Measurements from ENCODE around the gene RAD21L1.
A peak's percentile ranks its signal among the peaks of the same experiment; 100 is the strongest.

The RAD21L1 gene

DNA sequence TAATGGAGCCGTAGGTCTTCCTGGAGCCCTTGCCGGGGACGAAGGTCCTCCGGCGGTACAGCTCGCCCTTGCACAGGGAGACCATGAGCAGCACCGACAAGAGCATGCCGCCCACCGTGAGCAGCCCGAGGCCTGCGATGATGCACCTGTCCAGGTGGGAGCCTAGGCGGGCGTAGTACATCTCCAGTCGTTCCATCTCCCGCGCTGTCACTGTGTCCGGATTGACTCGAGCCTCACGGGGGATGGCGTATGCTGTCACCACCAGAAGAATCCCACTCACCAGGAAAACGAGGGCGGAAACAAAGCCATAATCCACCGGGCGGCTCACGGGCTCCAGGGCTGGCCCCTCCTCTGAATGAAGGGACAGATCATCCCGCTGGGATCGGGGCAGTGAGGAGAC lies 44.9 kb upstream of the RAD21L1 start:
- WGBS (ENCODE audit: extremely low coverage, insufficient coverage, insufficient read length) = no CpG with 5 or more reads among the region's 27 CpGs
- H2BK12ac ChIP-seq (ENCODE audit: low read length) = no peak overlapping the region

DNA sequence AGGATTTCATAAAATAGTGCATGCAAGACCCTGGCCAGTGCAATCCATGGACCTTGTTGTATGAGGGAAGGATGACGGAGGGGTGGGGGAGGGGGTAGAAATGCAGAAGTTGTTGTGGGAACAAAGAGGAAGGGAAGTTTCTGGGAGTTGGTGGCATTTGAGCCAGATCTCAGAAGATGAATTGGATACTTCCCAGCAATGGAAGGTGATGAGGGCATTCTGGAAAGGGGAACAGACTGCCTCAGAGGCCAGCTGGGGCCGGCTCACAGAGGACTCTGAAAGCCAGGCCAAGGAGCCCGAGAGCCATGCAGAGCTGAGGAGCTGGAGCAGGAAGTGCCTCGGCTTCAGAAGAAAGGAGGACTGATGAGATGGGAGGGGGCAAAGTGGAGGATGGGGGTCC lies 43.7 kb upstream of the RAD21L1 start:
- Histone ChIP-seq H2BK12ac (ENCODE audit: low read length) (no peak overlapping the region), H2BK120ac (ENCODE audit: insufficient read depth, low read length, poor library complexity) (no peak overlapping the region), H2BK5ac (ENCODE audit: low read depth, low read length, poor library complexity) (no peak overlapping the region), H3K9ac (ENCODE audit: low read length) (peak overlapping the region; percentile 29), H2AK5ac (ENCODE audit: low read length) (no peak overlapping the region), H3K79me2 (ENCODE audit: control insufficient read depth, insufficient read depth, low read length, poor library complexity) (no peaks in the 10 kb centered on the region), H4K12ac (ENCODE audit: low read depth, low read length) (no peak overlapping the region), H3K27me3 (ENCODE audit: insufficient read depth, low read length) (peaks cover 18% of the 10 kb centered on the region), H3K9me3 (ENCODE audit: insufficient read depth, low read depth, low read length) (peaks cover 5% of the 10 kb centered on the region), H3K4me3 (ENCODE audit: low read depth, low read length) (no peak overlapping the region), H3K18ac (ENCODE audit: low read length) (no peak overlapping the region), H4K8ac (ENCODE audit: low read depth, low read length) (no peak overlapping the region), H3K14ac (ENCODE audit: low read length) (no peak overlapping the region), H3K36me3 (ENCODE audit: control insufficient read depth in 1 of 2, insufficient read depth in 2 of 2, low read length in 2 of 2) (no peaks in the 10 kb centered on the region), H3K79me1 (ENCODE audit: low read length) (no peaks in the 10 kb centered on the region), H3K23ac (ENCODE audit: low read length) (no peak overlapping the region), H3K27ac (ENCODE audit: low read depth, low read length) (no peak overlapping the region), H3K4me1 (ENCODE audit: control insufficient read depth in 1 of 2, insufficient read depth in 2 of 2, low read length in 2 of 2) (peaks cover 0 to 2% of the 10 kb centered on the region in 2 experiments), H3K4me2 (ENCODE audit: low read length) (no peak overlapping the region), H2AFZ (ENCODE audit: insufficient read depth, low read length, poor library complexity) (no peak overlapping the region), H4K91ac (ENCODE audit: low read depth, low read length) (no peak overlapping the region), H3K4ac (ENCODE audit: low read depth, low read length) (no peak overlapping the region)
- WGBS (ENCODE audit: extremely low coverage, insufficient coverage, insufficient read length) = no CpG with 5 or more reads among the region's 4 CpGs
- DNase-seq = no peak

More for the DNA sequence above, 44.9 kb upstream of the RAD21L1 start:
- H4K8ac ChIP-seq (ENCODE audit: low read depth, low read length) = no peak overlapping the region
- no peak overlapping the region for H3K14ac ChIP-seq (ENCODE audit: low read length)
- H3K4me2 ChIP-seq (ENCODE audit: low read length) = no peak overlapping the region
- H2AFZ ChIP-seq (ENCODE audit: insufficient read depth, low read length, poor library complexity) = no peak overlapping the region
- H3K79me2 ChIP-seq (ENCODE audit: control insufficient read depth, insufficient read depth, low read length, poor library complexity) = no peaks in the 10 kb centered on the region
- H3K79me1 ChIP-seq (ENCODE audit: low read length) = no peaks in the 10 kb centered on the region
- H4K12ac ChIP-seq (ENCODE audit: low read depth, low read length) = no peak overlapping the region
- H3K9me3 ChIP-seq (ENCODE audit: insufficient read depth, low read depth, low read length) = peaks cover 2% of the 10 kb centered on the region
- H3K27ac ChIP-seq (ENCODE audit: low read depth, low read length) = no peak overlapping the region
- no peak overlapping the region for H3K18ac ChIP-seq (ENCODE audit: low read length)
- H3K4ac ChIP-seq (ENCODE audit: low read depth, low read length) = no peak overlapping the region
- no peak overlapping the region for H4K91ac ChIP-seq (ENCODE audit: low read depth, low read length)
- no peak overlapping the region for H2AK5ac ChIP-seq (ENCODE audit: low read length)
- DNase-seq = no peak
- H3K9ac ChIP-seq (ENCODE audit: low read length) = no peak overlapping the region
- H2BK120ac ChIP-seq (ENCODE audit: insufficient read depth, low read length, poor library complexity) = no peak overlapping the region
- no peak overlapping the region for H2BK5ac ChIP-seq (ENCODE audit: low read depth, low read length, poor library complexity)
- H3K4me3 ChIP-seq (ENCODE audit: low read depth, low read length) = no peak overlapping the region
- peaks cover 0 to 2% of the 10 kb centered on the region in 2 experiments for H3K36me3 ChIP-seq (ENCODE audit: control insufficient read depth in 1 of 2, insufficient read depth in 2 of 2, low read length in 2 of 2)
- no peak overlapping the region for H3K23ac ChIP-seq (ENCODE audit: low read length)
- peaks cover 0 to 2% of the 10 kb centered on the region in 2 experiments for H3K4me1 ChIP-seq (ENCODE audit: control insufficient read depth in 1 of 2, insufficient read depth in 2 of 2, low read length in 2 of 2)
- H3K27me3 ChIP-seq (ENCODE audit: insufficient read depth, low read length) = peaks cover 18% of the 10 kb centered on the region

DNA sequence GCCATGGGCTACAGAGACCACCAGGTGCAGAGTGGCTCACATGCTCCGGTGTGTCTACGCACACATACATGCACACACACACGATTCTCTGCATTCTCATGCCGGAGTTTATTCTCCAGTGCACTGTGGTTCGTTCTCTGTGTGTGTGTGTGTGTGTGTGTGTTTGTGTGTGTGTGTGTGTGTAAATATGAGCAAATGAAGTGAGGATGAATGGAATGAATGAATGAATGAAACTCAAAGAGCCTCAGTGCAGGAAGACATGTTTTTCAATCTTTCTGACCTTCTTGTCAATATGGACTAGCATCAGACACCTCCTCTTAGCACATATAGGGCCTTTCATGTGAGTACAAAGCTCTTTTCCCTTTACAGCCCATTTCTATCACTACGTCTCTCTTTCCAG lies 42.7 kb upstream of the RAD21L1 start:
- no CpG with 5 or more reads among the region's 6 CpGs for WGBS (ENCODE audit: extremely low coverage, insufficient coverage, insufficient read length)
- Histone ChIP-seq H3K27me3 (ENCODE audit: insufficient read depth, low read length) (peaks cover 18% of the 10 kb centered on the region), H4K12ac (ENCODE audit: low read depth, low read length) (no peak overlapping the region), H3K23ac (ENCODE audit: low read length) (no peak overlapping the region), H3K9me3 (ENCODE audit: insufficient read depth, low read depth, low read length) (peaks cover 5% of the 10 kb centered on the region), H3K18ac (ENCODE audit: low read length) (no peak overlapping the region), H3K79me1 (ENCODE audit: low read length) (no peaks in the 10 kb centered on the region), H2BK12ac (ENCODE audit: low read length) (no peak overlapping the region), H2AK5ac (ENCODE audit: low read length) (no peak overlapping the region), H3K4me1 (ENCODE audit: control insufficient read depth in 1 of 2, insufficient read depth in 2 of 2, low read length in 2 of 2) (peaks cover 0 to 4% of the 10 kb centered on the region in 2 experiments), H3K4me3 (ENCODE audit: low read depth, low read length) (no peak overlapping the region), H3K79me2 (ENCODE audit: control insufficient read depth, insufficient read depth, low read length, poor library complexity) (no peaks in the 10 kb centered on the region), H3K9ac (ENCODE audit: low read length) (no peak overlapping the region), H3K4ac (ENCODE audit: low read depth, low read length) (no peak overlapping the region), H2BK120ac (ENCODE audit: insufficient read depth, low read length, poor library complexity) (no peak overlapping the region), H3K27ac (ENCODE audit: low read depth, low read length) (no peak overlapping the region), H3K36me3 (ENCODE audit: control insufficient read depth in 1 of 2, insufficient read depth in 2 of 2, low read length in 2 of 2) (no peaks in the 10 kb centered on the region), H2BK5ac (ENCODE audit: low read depth, low read length, poor library complexity) (no peak overlapping the region), H2AFZ (ENCODE audit: insufficient read depth, low read length, poor library complexity) (no peak overlapping the region), H4K91ac (ENCODE audit: low read depth, low read length) (no peak overlapping the region), H3K14ac (ENCODE audit: low read length) (no peak overlapping the region), H4K8ac (ENCODE audit: low read depth, low read length) (no peak overlapping the region), H3K4me2 (ENCODE audit: low read length) (no peak overlapping the region)
- DNase-seq = no peak

DNA sequence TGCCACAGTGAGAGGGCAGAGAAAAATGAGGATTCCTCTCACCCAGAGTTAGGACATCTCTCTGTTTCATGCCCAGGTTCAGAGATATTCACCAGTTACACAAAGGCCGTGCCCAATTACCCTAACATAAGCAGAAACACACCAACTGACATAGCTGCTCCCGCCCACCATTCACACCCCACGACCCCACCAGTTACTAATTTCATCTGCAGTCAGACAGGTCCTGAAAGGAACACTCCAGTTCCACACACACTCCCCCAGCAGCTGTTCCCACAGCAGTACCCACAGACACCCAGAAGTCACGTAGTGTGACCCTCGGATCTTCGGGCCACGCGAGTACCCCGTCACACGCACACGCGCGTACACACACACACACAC lies 41.6 kb upstream of the RAD21L1 start:
- no peak overlapping the region for H2BK120ac ChIP-seq (ENCODE audit: insufficient read depth, low read length, poor library complexity)
- H3K9ac ChIP-seq (ENCODE audit: low read length) = no peak overlapping the region

More for the DNA sequence above, 41.6 kb upstream of the RAD21L1 start:
- Histone ChIP-seq H3K4ac (ENCODE audit: low read depth, low read length) (no peak overlapping the region), H2AFZ (ENCODE audit: insufficient read depth, low read length, poor library complexity) (no peak overlapping the region), H3K18ac (ENCODE audit: low read length) (no peak overlapping the region), H3K9me3 (ENCODE audit: insufficient read depth, low read depth, low read length) (peaks cover 7% of the 10 kb centered on the region), H4K8ac (ENCODE audit: low read depth, low read length) (no peak overlapping the region), H3K79me2 (ENCODE audit: control insufficient read depth, insufficient read depth, low read length, poor library complexity) (no peaks in the 10 kb centered on the region), H2BK12ac (ENCODE audit: low read length) (no peak overlapping the region), H3K23ac (ENCODE audit: low read length) (no peak overlapping the region), H3K4me1 (ENCODE audit: control insufficient read depth in 1 of 2, insufficient read depth in 2 of 2, low read length in 2 of 2) (peaks cover 0 to 8% of the 10 kb centered on the region in 2 experiments), H3K27me3 (ENCODE audit: insufficient read depth, low read length) (peaks cover 18% of the 10 kb centered on the region), H2BK5ac (ENCODE audit: low read depth, low read length, poor library complexity) (no peak overlapping the region), H3K36me3 (ENCODE audit: control insufficient read depth in 1 of 2, insufficient read depth in 2 of 2, low read length in 2 of 2) (no peaks in the 10 kb centered on the region), H3K27ac (ENCODE audit: low read depth, low read length) (no peak overlapping the region), H3K79me1 (ENCODE audit: low read length) (no peaks in the 10 kb centered on the region), H3K14ac (ENCODE audit: low read length) (no peak overlapping the region), H3K4me3 (ENCODE audit: low read depth, low read length) (no peak overlapping the region), H4K12ac (ENCODE audit: low read depth, low read length) (no peak overlapping the region), H4K91ac (ENCODE audit: low read depth, low read length) (no peak overlapping the region), H2AK5ac (ENCODE audit: low read length) (no peak overlapping the region), H3K4me2 (ENCODE audit: low read length) (no peak overlapping the region)
- no CpG with 5 or more reads among the region's 13 CpGs for WGBS (ENCODE audit: extremely low coverage, insufficient coverage, insufficient read length)
- no peak for DNase-seq

Measured in trophoblast cell (in vitro differentiated cells and primary cell).